Heart left ventricle (tissue), 13 donors: ENCODE results near the gene PPP1R9B.

ENCODE experiments used
- POLR2A ChIP-seq, 2 donors: fragments of 450-650 bp; IDR thresholded peaks; one replicate each; pipeline ENCODE4 v1.6.1; 2017; ENCODE audit warnings: antibody characterized with exemption in 2 of 2, mild to moderate bottlenecking in 2 of 2, moderate library complexity in 2 of 2
- TF ChIP-seq, protein P1 (sequence below), 12 donors: fragments of 200-600 bp; sonication (generic) in 4 of 12; IDR thresholded peaks; one replicate each; pipeline versions ENCODE4 v1.5.0 to v1.8.0; 2018 to 2022; ENCODE audit warnings: antibody characterized with exemption in 12 of 12, mild to moderate bottlenecking in 5 of 12
- donor health status: ischemic (EF 13 %, LVEDD 7.1; RV severe dilation, severe dysfunction).
- donor health status: DM: no; HTN: yes; CAD: no.
- donor health status: DM: no; HTN: no; CAD: no.
- donor health status: ischemic (EF 25% LVEDD 6.9; RV normal size, moderate dysfunction).
- donor health status: ischemic (EF 25% LVEDD 5.7; RV mildly dilated, moderate dysfunction).
- donor health status: ischemic (EF 35%, LVEDD 5.7; RV mildly dilated, moderate dysfunction).
- donor health status: nonischemic (EF 11% LVEDD 7.7; RV severe dilation, severe dysfunction).
- donor health status: DM: yes; HTN: yes; CAD: no.
- donor health status: PGD.
- donor health status: ischemic (EF 29% LVEDD 5.4; RV normal size, mild dysfunction).
- donor health status: nonischemic (EF 23%, LVEDD 6.1; RV moderate dilation, normal function).

DNA sequence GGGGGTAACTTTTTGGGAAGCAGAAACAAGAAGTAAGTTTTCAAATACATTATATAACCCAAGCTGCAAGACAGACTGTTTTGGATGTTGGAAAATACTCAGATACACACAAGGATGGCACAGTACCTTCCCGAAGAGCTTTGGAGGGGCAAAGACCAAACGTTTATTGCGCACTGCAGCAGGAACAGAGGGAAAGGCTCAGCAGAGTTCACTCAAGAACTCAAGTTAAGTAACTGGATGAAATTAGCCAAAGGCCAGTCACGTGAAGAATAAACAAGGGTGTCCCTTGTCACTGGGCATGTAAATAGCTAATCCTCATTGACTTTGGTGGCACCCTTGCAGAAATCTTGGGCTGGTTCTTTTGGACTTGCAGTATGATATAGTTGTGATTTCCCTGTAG, 52.6 kb downstream of the PPP1R9B start:
- TF ChIP-seq, protein P1, sequence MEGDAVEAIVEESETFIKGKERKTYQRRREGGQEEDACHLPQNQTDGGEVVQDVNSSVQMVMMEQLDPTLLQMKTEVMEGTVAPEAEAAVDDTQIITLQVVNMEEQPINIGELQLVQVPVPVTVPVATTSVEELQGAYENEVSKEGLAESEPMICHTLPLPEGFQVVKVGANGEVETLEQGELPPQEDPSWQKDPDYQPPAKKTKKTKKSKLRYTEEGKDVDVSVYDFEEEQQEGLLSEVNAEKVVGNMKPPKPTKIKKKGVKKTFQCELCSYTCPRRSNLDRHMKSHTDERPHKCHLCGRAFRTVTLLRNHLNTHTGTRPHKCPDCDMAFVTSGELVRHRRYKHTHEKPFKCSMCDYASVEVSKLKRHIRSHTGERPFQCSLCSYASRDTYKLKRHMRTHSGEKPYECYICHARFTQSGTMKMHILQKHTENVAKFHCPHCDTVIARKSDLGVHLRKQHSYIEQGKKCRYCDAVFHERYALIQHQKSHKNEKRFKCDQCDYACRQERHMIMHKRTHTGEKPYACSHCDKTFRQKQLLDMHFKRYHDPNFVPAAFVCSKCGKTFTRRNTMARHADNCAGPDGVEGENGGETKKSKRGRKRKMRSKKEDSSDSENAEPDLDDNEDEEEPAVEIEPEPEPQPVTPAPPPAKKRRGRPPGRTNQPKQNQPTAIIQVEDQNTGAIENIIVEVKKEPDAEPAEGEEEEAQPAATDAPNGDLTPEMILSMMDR (IDR thresholded peaks at IDR 0.05) = no peak
- no peak for TF ChIP-seq POLR2A (IDR thresholded peaks at IDR 0.05)
